Muscle of leg (tissue), 11 donors: ENCODE data around the gene SPRR1B. TPM values are rescaled to one million over a fixed set of nuclear protein-coding genes. Genes with fewer than 3 reads are reported as not detected.

Source experiments
- DNase-seq: peaks from one replicate; pipeline ENCODE4 v3.0.0; 2013
- H3K27ac ChIP-seq: one replicate; pipeline ENCODE4 v1.5.1; 2013; ENCODE audit warnings: mild to moderate bottlenecking, low read length, control low read depth
- H3K27me3 ChIP-seq: one replicate; pipeline ENCODE4 v1.6.1; 2013; ENCODE audit warnings: low read length; ENCODE audit not compliant: control insufficient read depth, insufficient read depth
- H3K36me3 ChIP-seq: one replicate; pipeline ENCODE4 v1.6.1; 2013; ENCODE audit warnings: low read length; ENCODE audit not compliant: control insufficient read depth, insufficient read depth
- H3K4me1 ChIP-seq: one replicate; pipeline ENCODE4 v1.6.1; 2013; ENCODE audit warnings: low read length; ENCODE audit not compliant: control insufficient read depth, insufficient read depth
- H3K4me3 ChIP-seq: one replicate; pipeline ENCODE4 v1.5.1; 2013; ENCODE audit warnings: low read length, control low read depth
- H3K9me3 ChIP-seq: replicated peaks from 2 replicates; pipeline ENCODE4 v1.6.1; 2013; ENCODE audit warnings: low read depth, low read length; ENCODE audit not compliant: control insufficient read depth
- WGBS: methylation state at CpG from one replicate; pipeline ENCODE4 v1.1.5; 2013; ENCODE audit warnings: missing lambda C conversion rate; ENCODE audit not compliant: insufficient coverage; 5-methylcytosine and 5-hydroxymethylcytosine counted together
- polyA plus RNA-seq, 8 donors: library from polyadenylated mRNA; unstranded; fragments of 120-200 nt; gene quantifications; one replicate each; pipeline versions ENCODE4 v1.2.1 to v1.2.3, GENCODE V29; 2013; ENCODE audit warnings: inconsistent platforms in 1 of 8, low replicate concordance in 1 of 8; ENCODE audit not compliant: insufficient read length in 8 of 8, insufficient read depth in 1 of 8
- total RNA-seq: library from RNA; stranded (reverse); fragments of 120-200 nt; gene quantifications from one replicate; pipeline ENCODE4 v1.2.4, GENCODE V29; 2013

The SPRR1B gene
- total and polyA plus RNA-seq, 9 donors = 0.73 to 2.8 TPM; not detected in 7

DNA sequence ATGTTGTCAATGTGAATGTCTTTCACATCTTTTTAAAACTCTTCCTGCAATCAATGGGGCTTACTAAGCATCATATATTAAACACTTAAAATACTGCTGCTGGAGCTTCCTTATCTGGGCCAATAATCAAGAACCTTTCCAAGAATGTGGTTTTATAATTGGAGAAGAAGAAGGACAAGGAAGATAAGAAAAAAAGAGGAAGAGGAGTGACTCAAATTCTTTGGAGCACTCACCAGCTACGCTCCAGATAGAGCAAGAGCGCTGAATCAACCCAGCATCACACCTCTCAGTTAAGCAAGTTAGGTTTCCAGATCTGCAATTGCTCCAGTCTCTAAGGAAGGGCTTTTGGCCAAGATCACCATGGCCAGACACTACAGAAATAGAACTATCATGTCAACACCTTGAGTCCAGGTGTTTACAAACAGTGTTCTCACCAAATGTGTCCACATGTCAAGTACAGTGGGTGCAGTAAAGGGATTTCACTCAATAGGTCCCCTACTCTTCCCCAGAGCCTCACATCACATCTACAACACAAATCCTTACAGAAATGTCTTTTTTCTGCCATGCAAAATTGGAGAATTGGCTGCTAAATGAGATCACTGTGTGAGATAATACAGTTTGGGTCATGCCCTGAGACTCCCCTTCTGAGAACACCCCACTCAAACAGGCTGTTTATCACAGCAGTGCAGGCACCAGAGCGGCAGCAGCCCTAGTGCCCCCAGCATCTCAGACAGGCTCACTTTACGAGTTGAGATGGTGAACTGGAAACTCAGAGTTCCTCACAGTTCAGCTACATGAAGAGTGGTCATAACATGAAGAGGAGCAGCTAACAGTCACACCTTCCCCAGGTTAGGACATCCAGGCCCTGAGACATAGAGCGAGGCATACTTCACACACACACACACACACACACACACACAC, 42.1 kb downstream of the SPRR1B start:
- Histone ChIP-seq H3K4me3 (no peak overlapping the region), H3K27ac (no peak overlapping the region), H3K27me3 (no peaks in the 10 kb centered on the region), H3K9me3 (no peaks in the 10 kb centered on the region), H3K36me3 (no peaks in the 10 kb centered on the region), H3K4me1 (no peaks in the 10 kb centered on the region)
- no CpG with 5 or more reads among the region's 5 CpGs for WGBS
- no peak for DNase-seq

DNA sequence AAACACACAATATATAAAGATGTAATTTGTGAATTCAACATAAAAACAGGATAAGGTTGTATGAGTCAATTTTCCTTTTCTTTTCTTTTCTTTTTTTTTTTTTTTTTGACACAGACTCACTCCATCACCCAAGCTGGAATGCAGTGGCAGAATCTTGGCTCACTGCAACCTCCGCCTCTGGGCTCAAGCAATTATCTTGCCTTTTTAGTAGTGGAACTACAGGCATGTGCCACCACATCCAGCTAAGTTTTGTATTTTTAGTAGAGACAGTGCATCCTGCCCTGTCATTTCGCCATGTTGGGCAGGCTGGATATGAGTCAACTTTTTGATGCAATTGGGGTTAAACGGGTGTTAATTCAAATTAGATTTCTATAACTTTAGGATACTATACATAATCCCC, 50.7 kb downstream of the SPRR1B start:
- Histone ChIP-seq H3K27ac (no peak overlapping the region), H3K4me1 (no peaks in the 10 kb centered on the region), H3K36me3 (no peaks in the 10 kb centered on the region), H3K9me3 (no peaks in the 10 kb centered on the region), H3K27me3 (no peaks in the 10 kb centered on the region), H3K4me3 (no peak overlapping the region)
- WGBS = no CpG with 5 or more reads among the region's 3 CpGs
- no peak for DNase-seq

Other genes starting within 250 kb of the SPRR1B start
- not detected for gene LCE1E, start 244.9 kb upstream of the SPRR1B start, total RNA-seq
- gene LCE1E, start 244.9 kb upstream of the SPRR1B start, polyA plus RNA-seq = not detected
- not detected for gene LCE1D, start 234.5 kb upstream of the SPRR1B start, total RNA-seq
- not detected for gene LCE1D, start 234.5 kb upstream of the SPRR1B start, polyA plus RNA-seq
- gene LCE1C, start 224.6 kb upstream of the SPRR1B start, total RNA-seq = not detected
- gene LCE1C, start 224.6 kb upstream of the SPRR1B start, polyA plus RNA-seq = not detected
- gene LCE1B, start 219.2 kb upstream of the SPRR1B start, total RNA-seq = not detected
- not detected for gene LCE1B, start 219.2 kb upstream of the SPRR1B start, polyA plus RNA-seq
- gene LCE1A, start 203.7 kb upstream of the SPRR1B start, total RNA-seq = not detected
- not detected for gene LCE1A, start 203.7 kb upstream of the SPRR1B start, polyA plus RNA-seq
- not detected for gene LCE6A, start 188.3 kb upstream of the SPRR1B start, total RNA-seq
- not detected for gene LCE6A, start 188.3 kb upstream of the SPRR1B start, polyA plus RNA-seq
- gene LCE7A, start 171.2 kb upstream of the SPRR1B start, total RNA-seq = not detected
- not detected for gene LCE7A, start 171.2 kb upstream of the SPRR1B start, polyA plus RNA-seq
- gene SMCP, start 152.9 kb upstream of the SPRR1B start, total RNA-seq = not detected
- not detected for gene SMCP, start 152.9 kb upstream of the SPRR1B start, polyA plus RNA-seq
- not detected for gene IVL, start 122.7 kb upstream of the SPRR1B start, total RNA-seq
- gene IVL, start 122.7 kb upstream of the SPRR1B start, polyA plus RNA-seq = 1 to 10 TPM in 1 of 8 donors, under 1 TPM in 3, not detected in 4; 0.11 to 8.1 (median 0.32) TPM
- gene SPRR5, start 84.0 kb upstream of the SPRR1B start, total RNA-seq = not detected
- not detected for gene SPRR5, start 84.0 kb upstream of the SPRR1B start, polyA plus RNA-seq
- not detected for gene SPRR4, start 60.6 kb upstream of the SPRR1B start, total RNA-seq
- gene SPRR4, start 60.6 kb upstream of the SPRR1B start, polyA plus RNA-seq = not detected
- gene SPRR1A, start 47.1 kb upstream of the SPRR1B start, total RNA-seq = not detected
- gene SPRR1A, start 47.1 kb upstream of the SPRR1B start, polyA plus RNA-seq = not detected
- gene SPRR3, start 29.5 kb upstream of the SPRR1B start, total RNA-seq = not detected
- 10 to 100 TPM in 1 of 8 donors, 1 to 10 TPM in 1, under 1 TPM in 2, not detected in 4; 0.18 to 38.9 (median 0.90) TPM for gene SPRR3, start 29.5 kb upstream of the SPRR1B start, polyA plus RNA-seq
- gene SPRR2D, start 9.9 kb downstream of the SPRR1B start, total RNA-seq = not detected
- gene SPRR2D, start 9.9 kb downstream of the SPRR1B start, polyA plus RNA-seq = not detected
- gene SPRR2A, start 26.3 kb downstream of the SPRR1B start, total RNA-seq = not detected
- gene SPRR2A, start 26.3 kb downstream of the SPRR1B start, polyA plus RNA-seq = not detected
- not detected for gene SPRR2B, start 40.4 kb downstream of the SPRR1B start, total RNA-seq
- under 1 TPM in 1 of 8 donors, not detected in 7; 0.50 TPM for gene SPRR2B, start 40.4 kb downstream of the SPRR1B start, polyA plus RNA-seq
- gene SPRR2E, start 63.3 kb downstream of the SPRR1B start, total RNA-seq = not detected
- not detected for gene SPRR2E, start 63.3 kb downstream of the SPRR1B start, polyA plus RNA-seq
- gene SPRR2F, start 82.3 kb downstream of the SPRR1B start, total RNA-seq = not detected
- gene SPRR2F, start 82.3 kb downstream of the SPRR1B start, polyA plus RNA-seq = under 1 TPM in 1 of 8 donors, not detected in 7; 0.28 TPM
- not detected for gene SPRR2G, start 119.7 kb downstream of the SPRR1B start, total RNA-seq
- not detected for gene SPRR2G, start 119.7 kb downstream of the SPRR1B start, polyA plus RNA-seq
- not detected for gene LELP1, start 172.2 kb downstream of the SPRR1B start, total RNA-seq
- gene LELP1, start 172.2 kb downstream of the SPRR1B start, polyA plus RNA-seq = not detected
- not detected for gene PRR9, start 186.4 kb downstream of the SPRR1B start, total RNA-seq
- not detected for gene PRR9, start 186.4 kb downstream of the SPRR1B start, polyA plus RNA-seq
- not detected for gene LORICRIN, start 228.5 kb downstream of the SPRR1B start, total RNA-seq
- gene LORICRIN, start 228.5 kb downstream of the SPRR1B start, polyA plus RNA-seq = not detected